ENCODE data around the gene MRPL16.

The MRPL16 gene

DNA sequence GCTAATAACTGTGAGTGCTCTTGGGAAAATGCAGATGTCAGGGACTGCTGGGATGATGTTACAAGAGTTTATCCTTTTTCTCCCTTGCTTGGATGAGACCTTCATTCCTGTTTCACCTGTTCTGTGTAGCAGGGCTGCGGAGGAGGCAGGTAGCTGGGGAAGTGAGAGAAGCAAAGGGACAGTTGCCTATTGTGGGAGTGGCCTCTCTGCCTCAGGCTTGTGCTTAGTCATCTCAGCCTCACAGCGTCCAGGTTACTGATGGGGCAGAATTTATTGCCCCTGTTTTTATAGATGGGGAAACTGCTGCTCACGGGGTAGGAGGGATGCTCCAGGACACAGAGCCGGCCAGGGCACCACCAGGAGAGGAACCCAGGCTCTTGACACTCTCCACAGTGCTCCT is 53.7 kb downstream of the MRPL16 start:
- Histone ChIP-seq H3K9me3 (ENCODE audit: control insufficient read depth, insufficient read depth, low read depth, low read length) (no peaks in the 10 kb centered on the region), H3K27me3 (ENCODE audit: control insufficient read depth, insufficient read depth, low read length) (no peaks in the 10 kb centered on the region), H3K4me1 (ENCODE audit: control insufficient read depth, insufficient read depth, low read length) (peaks cover 15% of the 10 kb centered on the region), H3K36me3 (ENCODE audit: control insufficient read depth, insufficient read depth, low read length) (peaks cover 14% of the 10 kb centered on the region; the same call in 1 of the 2 replicates), H3K27ac (ENCODE audit: low read depth, low read length) (no peak overlapping the region), H3K9ac (ENCODE audit: low read length) (peak overlapping the region; percentile 2), H3K4me3 (ENCODE audit: low read depth, low read length) (peak overlapping the region; percentile 82)

DNA sequence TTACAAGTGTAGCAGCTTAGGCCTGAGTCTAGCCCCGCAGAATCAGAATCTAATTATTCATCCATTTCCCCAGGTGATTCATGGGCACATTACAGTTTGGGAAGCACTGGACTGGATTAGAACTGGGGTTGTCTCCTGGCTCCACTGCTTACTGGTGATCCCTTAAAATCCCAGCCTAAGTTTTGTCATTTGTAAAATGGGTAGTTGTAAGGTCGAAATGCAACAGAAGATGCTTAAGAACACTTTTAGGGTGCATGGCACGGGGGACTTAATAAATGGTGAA is 54.1 kb downstream of the MRPL16 start:
- Histone ChIP-seq H3K9me3 (ENCODE audit: control insufficient read depth, insufficient read depth, low read depth, low read length) (no peaks in the 10 kb centered on the region), H3K27ac (ENCODE audit: low read depth, low read length) (no peak overlapping the region), H3K36me3 (ENCODE audit: control insufficient read depth, insufficient read depth, low read length) (peaks cover 14% of the 10 kb centered on the region; the same call in 1 of the 2 replicates), H3K4me3 (ENCODE audit: low read depth, low read length) (peak overlapping the region; percentile 82), H3K4me1 (ENCODE audit: control insufficient read depth, insufficient read depth, low read length) (peaks cover 15% of the 10 kb centered on the region), H3K27me3 (ENCODE audit: control insufficient read depth, insufficient read depth, low read length) (no peaks in the 10 kb centered on the region), H3K9ac (ENCODE audit: low read length) (peak overlapping the region; percentile 2)

All from HUES6 (cell line).